ENCODE data around the gene TAOK1. TPM values are rescaled to one million over a fixed set of nuclear protein-coding genes. Genes with fewer than 3 reads are reported as not detected.

TAOK1 gene
- polyA plus RNA-seq, 2 of the 4 experiments (the other 2 are of a cell fraction), result 18.2 to 46.7 TPM

DNA sequence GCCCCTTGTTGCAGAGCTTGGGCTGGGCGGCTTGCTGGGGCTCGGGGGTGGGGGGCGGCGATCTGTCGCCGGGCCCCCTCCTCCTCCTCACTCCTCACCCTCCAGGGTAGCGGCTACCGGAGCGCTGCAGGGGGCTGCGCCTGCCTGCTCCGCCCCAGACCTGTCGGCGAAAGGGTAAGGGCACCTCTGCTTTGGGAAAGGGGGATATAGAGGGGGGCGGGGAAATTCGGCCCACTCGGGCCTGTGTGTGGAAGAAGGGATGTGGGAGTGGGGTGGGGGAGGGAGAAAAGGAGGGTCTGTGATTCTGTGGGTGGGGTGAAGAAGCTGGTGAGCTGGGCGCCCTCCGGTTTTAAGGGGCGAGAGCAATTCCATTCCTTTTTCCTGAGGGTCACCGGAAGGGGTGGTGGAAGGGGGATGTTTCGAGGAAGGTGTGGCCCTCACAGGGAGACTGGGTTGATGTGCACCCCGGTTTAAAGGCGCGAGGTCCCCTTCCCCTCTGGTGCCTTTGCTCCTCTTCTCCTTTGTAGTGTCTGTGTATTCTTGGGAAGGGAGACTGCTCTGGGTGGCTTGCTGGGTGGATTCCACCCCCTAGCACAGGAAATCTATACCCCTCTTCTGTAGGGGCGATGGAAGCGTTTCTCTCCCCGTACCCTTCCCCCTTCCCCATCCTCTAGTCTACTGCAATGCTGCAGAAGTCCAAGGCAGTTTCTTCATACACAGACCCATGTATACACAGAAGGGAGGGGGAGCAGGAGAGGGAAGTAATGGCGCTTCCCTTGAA is 878 bp downstream of the TAOK1 start:
- DNase-seq (ENCODE audit: low read depth in 1 of 2, low spot score in 1 of 2) (peak; percentile 28 to 38), ATAC-seq (peak; percentile 49 to 63), FAIRE-seq (peak; percentile 86)
- H3K27ac ChIP-seq, result peak overlapping the region; percentile 96 to 98
- ChIA-PET POLR2A (interaction anchor here (0.5 to 1.7 kb wide), 15 partner anchors 8 to 248 kb away, joined by 3 to 17 read pairs (median 4); partner anchors contain the start of gene NUFIP2), CTCF (interaction anchor here (0.5 to 2.0 kb wide), 4 partner anchors 21 to 175 kb away, joined by 3 to 9 read pairs (median 4); no protein-coding TSS in a partner anchor)
- peaks cover 26% of the 10 kb centered on the region for H3K4me1 ChIP-seq
- peak; percentile 26; the same call in 1 of the 2 replicates for TF ChIP-seq POLR2A (IDR thresholded peaks at IDR 0.05; ENCODE audit: low read length)
- no peak for TF ChIP-seq CBX2 (IDR thresholded peaks at IDR 0.05; ENCODE audit: borderline replicate concordance, low read depth)
- peak overlapping the region; percentile 76 for H3K4me2 ChIP-seq
- peak overlapping the region; percentile 79 for H3K4me3 ChIP-seq
- 3% methylated on average over 16 of the region's 28 CpGs for WGBS (ENCODE audit: missing lambda C conversion rate)
- no peaks in the 10 kb centered on the region for H3K9me3 ChIP-seq

DNA sequence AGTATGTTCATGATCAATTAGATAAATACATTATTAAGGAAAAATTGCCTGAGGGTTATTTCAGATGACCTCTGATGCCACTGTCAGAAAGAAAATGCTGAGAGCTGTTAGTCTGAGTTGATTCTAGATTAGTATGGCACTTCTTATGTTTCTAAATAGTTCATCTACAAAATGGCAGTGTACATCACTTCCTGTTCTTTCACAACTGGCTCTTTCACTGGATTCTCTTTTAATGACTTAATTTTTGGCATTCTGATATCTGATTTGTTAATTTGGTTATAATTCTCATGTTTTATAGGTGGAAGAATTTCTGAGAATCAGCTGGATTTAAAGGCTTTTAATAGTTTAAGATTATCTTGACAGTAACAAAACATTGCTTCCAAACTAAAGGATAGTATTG is 3.3 kb downstream of the TAOK1 start:
- Histone ChIP-seq H3K4me3 (no peak overlapping the region), H3K4me2 (peak overlapping the region; percentile 76), H3K27ac (no peak overlapping the region), H3K4me1 (peaks cover 26% of the 10 kb centered on the region), H3K9me3 (no peaks in the 10 kb centered on the region)
- TF ChIP-seq NFE2L2 (conservative IDR thresholded peaks at IDR 0.05; ENCODE audit: low read length), result no peak
- no peak for TF ChIP-seq HOXB13 (CRISPR knock-in tag; IDR thresholded peaks at IDR 0.05; ENCODE audit: low read depth)
- FAIRE-seq, result peak; percentile 43
- ChIA-PET POLR2A (no interaction called here), CTCF (interaction anchor here (2.5 kb wide), 1 partner anchor 24 kb away, joined by 9 read pairs; no protein-coding TSS in a partner anchor)
- no peak for DNase-seq (ENCODE audit: low read depth in 1 of 2, low spot score in 1 of 2)
- ATAC-seq, result no peak

DNA sequence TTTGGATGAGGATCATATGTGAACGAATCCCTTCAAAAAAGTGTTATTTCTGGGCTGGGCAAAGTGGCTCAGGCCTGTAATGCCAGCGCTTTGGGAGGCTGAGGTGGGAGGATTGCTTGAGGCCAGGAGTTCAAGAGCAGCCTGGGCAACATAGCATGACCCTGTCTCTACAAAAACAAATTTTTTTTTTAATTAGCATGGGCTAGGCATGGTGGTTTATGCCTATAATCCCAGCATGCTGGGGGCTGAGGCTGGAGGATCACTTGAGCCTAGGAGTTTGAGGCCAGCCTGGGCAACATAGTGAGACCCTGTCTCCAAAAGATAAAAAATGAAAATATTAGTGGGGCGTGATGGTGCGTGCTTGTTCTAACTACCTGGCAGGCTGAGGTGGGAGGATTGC is 4.6 kb downstream of the TAOK1 start:
- Histone ChIP-seq H3K4me1 (peaks cover 23% of the 10 kb centered on the region), H3K9me3 (no peaks in the 10 kb centered on the region), H3K4me3 (no peak overlapping the region), H3K4me2 (no peak overlapping the region), H3K27ac (no peak overlapping the region)
- TF ChIP-seq HEYL (CRISPR knock-in tag; IDR thresholded peaks at IDR 0.05), result no peak
- TF ChIP-seq PHF8 (IDR thresholded peaks at IDR 0.05; ENCODE audit: borderline replicate concordance, low read depth), result no peak
- no peak for TF ChIP-seq HOXB5 (CRISPR knock-in tag; IDR thresholded peaks at IDR 0.05)
- TF ChIP-seq ZC3H11A (IDR thresholded peaks at IDR 0.05), result no peak
- no peak for TF ChIP-seq JUNB (IDR thresholded peaks at IDR 0.05)
- TF ChIP-seq, protein P1, sequence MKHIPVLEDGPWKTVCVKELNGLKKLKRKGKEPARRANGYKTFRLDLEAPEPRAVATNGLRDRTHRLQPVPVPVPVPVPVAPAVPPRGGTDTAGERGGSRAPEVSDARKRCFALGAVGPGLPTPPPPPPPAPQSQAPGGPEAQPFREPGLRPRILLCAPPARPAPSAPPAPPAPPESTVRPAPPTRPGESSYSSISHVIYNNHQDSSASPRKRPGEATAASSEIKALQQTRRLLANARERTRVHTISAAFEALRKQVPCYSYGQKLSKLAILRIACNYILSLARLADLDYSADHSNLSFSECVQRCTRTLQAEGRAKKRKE (CRISPR knock-in tag; IDR thresholded peaks at IDR 0.05; ENCODE audit: low read depth), result no peak
- TF ChIP-seq, protein P2, sequence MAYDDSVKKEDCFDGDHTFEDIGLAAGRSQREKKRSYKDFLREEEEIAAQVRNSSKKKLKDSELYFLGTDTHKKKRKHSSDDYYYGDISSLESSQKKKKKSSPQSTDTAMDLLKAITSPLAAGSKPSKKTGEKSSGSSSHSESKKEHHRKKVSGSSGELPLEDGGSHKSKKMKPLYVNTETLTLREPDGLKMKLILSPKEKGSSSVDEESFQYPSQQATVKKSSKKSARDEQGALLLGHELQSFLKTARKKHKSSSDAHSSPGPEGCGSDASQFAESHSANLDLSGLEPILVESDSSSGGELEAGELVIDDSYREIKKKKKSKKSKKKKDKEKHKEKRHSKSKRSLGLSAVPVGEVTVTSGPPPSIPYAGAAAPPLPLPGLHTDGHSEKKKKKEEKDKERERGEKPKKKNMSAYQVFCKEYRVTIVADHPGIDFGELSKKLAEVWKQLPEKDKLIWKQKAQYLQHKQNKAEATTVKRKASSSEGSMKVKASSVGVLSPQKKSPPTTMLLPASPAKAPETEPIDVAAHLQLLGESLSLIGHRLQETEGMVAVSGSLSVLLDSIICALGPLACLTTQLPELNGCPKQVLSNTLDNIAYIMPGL (CRISPR knock-in tag; IDR thresholded peaks at IDR 0.05; ENCODE audit: borderline replicate concordance), result no peak
- TF ChIP-seq ZNF302 (CRISPR knock-in tag; IDR thresholded peaks at IDR 0.05), result no peak
- no peak for TF ChIP-seq CBX2 (IDR thresholded peaks at IDR 0.05; ENCODE audit: borderline replicate concordance, low read depth)
- no peak for TF ChIP-seq BHLHE40 (IDR thresholded peaks at IDR 0.05; ENCODE audit: low read depth, low read length)
- ChIA-PET POLR2A (no interaction called here), CTCF (interaction anchor here (1.0 kb wide), 1 partner anchor 24 kb away, joined by 4 read pairs; no protein-coding TSS in a partner anchor)
- WGBS (ENCODE audit: missing lambda C conversion rate), result 93% methylated on average over 4 of the region's 4 CpGs
- no peak for ATAC-seq
- no peak for FAIRE-seq
- DNase-seq (ENCODE audit: low read depth in 1 of 2, low spot score in 1 of 2), result no peak

DNA sequence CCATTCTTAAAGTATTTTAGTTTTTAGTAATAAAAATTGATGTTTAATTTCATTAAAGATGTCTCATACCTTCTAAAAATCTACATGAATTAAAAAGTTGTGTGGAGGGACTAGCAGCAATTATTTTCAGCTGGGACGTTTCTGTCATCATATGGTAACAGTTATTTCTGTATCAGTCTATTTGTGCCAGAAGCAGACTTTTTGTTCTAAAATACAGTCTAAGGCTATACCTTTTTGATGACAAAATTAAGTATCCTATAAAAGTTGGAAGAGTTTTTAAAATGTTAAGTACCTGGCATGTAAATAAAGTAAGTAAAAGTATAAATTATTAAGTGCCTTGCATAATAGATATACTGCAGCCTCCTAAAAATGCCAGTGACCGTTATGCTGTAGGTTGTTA is 5.9 kb downstream of the TAOK1 start:
- CTCF ChIA-PET, result interaction anchor here (0.8 to 1.7 kb wide), 7 partner anchors 10 to 285 kb away, joined by 3 to 8 read pairs (median 4); no protein-coding TSS in a partner anchor
- Histone ChIP-seq H3K4me1 (peaks cover 23% of the 10 kb centered on the region), H3K9me3 (no peaks in the 10 kb centered on the region), H3K4me2 (no peak overlapping the region), H3K27ac (no peak overlapping the region), H3K4me3 (no peak overlapping the region)
- FAIRE-seq (no peak), ATAC-seq (no peak), DNase-seq (ENCODE audit: low read depth in 1 of 2, low spot score in 1 of 2) (no peak)
- POLR2A ChIA-PET, result interaction anchor here (0.6 kb wide), 1 partner anchor 216 kb away, joined by 3 read pairs; the partner anchor contains the start of gene MYO18A
- 91% methylated on average over 2 of the region's 2 CpGs for WGBS (ENCODE audit: missing lambda C conversion rate)
- TF ChIP-seq POLR2AphosphoS2 (conservative IDR thresholded peaks at IDR 0.05; ENCODE audit: low read length) (no peak), ESRRA (IDR thresholded peaks at IDR 0.05; ENCODE audit: borderline replicate concordance, low read length) (no peak), CHD4 (IDR thresholded peaks at IDR 0.05; ENCODE audit: borderline replicate concordance) (no peak), KDM5A (IDR thresholded peaks at IDR 0.05) (no peak), ZSCAN20 (CRISPR knock-in tag; IDR thresholded peaks at IDR 0.05) (no peak), POLR2A (IDR thresholded peaks at IDR 0.05; ENCODE audit: low read length) (no peak), KDM1A (IDR thresholded peaks at IDR 0.05; ENCODE audit: low read depth) (no peak), FOSL2 (IDR thresholded peaks at IDR 0.05) (no peak), FOSL2 (CRISPR knock-in tag; IDR thresholded peaks at IDR 0.05) (no peak), JUNB (IDR thresholded peaks at IDR 0.05) (no peak), NR3C1 (IDR thresholded peaks at IDR 0.05) (no peak), RARB (CRISPR knock-in tag; IDR thresholded peaks at IDR 0.05) (no peak)
